GM18907 (cell line): ENCODE measurements around the gene DHRS9.
"Not testable (repeated sequence)": the region's sequence is repeated elsewhere in the genome, so short reads cannot be mapped to it uniquely, and the experiment has no call there.

Experiments
- ATAC-seq: cut with Tn5 transposase; IDR thresholded peaks from one replicate; pipeline ENCODE4 v1.9.1; 2021; ENCODE audit warnings: mild to moderate bottlenecking, moderate library complexity; ENCODE audit not compliant: unreplicated experiment

The DHRS9 gene

GRCh38 chr2:169069341-169069740, at the start of gene DHRS9:
TSS of gene DHRS9 (plus strand) at chr2:169069563. CDS start at chr2:169081582, 12,019 bp downstream.
- ATAC-seq = no peak

DNA sequence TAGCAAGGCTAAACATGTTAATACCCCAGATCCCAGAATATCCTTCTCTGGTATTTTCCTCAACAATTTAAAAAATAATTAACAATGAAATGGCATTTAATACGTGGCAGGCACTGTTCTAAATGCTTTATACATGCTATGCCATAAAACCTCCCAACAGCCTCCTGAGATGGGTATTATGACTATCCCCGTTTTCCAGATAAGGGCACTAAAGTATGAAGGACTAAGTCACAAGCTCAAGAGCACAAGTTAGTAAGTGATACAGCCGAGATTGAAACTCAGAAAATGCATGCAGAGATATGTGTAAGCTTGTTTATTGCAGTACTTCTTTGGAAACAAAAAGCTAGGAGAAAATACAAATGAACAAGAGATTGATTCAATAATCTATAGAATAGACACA, 46.2 kb upstream of the DHRS9 start:
- ATAC-seq = no peak

DNA sequence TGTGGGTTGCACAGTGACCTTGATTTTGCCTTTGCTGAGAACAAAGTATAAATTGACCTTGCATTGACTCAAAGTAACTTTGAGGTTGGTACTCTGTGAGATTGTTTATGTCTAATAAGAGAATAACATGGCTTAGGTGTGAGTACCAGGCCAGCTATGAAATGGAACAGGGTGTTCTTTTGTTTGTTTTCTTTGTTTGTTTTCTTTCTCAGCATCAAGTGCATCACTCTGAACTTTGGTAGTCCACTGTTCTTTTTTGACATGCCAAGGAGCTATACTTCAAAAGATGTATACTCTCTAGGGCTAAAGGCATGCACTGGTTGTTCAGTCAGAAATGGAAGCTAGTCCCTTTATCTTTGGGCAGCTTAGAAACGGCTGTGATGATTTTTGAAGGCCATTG, 43.3 kb upstream of the DHRS9 start:
- no peak for ATAC-seq

GRCh38 chr2:169027234-169027633, 42.1 kb upstream of the DHRS9 start:
- no peak for ATAC-seq

GRCh38 chr2:169029341-169029740, 40.0 kb upstream of the DHRS9 start:
- no peak for ATAC-seq

- ATAC-seq = no peak
Observed at GRCh38 chr2:169031202-169031601, 38.2 kb upstream of the DHRS9 start, which contains the start of gene ABCB11. TSS of gene ABCB11 (minus strand) at chr2:169031324. CDS start at chr2:169018125, 13,199 bp downstream.

GRCh38 chr2:169034256-169034655, 35.1 kb upstream of the DHRS9 start:
- no peak for ATAC-seq

DNA sequence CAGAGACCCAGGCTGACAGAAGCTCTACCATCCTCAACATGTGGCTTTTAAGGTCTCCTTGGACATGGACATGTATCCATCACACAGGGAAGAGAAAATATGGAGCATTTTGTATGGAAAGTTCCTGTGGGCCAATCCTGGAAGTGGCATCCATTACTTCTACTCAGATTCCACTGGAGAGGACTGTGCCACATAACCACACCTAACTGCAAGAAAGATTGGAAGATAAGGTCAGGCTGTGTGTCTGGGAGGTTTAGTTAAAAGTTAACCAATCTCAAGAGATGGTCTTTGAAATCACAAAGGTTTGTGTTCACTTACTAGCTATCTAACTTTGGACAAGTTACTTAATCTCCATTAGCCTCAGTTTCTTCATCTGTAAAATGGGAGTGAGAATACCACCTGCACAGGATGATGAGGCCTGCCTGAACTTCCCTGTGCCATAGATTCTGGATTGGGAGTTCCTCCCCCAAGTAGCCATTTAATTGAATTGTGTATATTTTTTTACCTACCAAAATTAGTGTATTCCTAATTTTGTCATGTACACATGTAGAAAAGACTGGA, 34.3 kb upstream of the DHRS9 start:
- no peak for ATAC-seq

GRCh38 chr2:169035887-169036286, 33.5 kb upstream of the DHRS9 start:
- no peak for ATAC-seq

- ATAC-seq = peak; percentile 67
Observed at GRCh38 chr2:169036736-169037440, 32.5 kb upstream of the DHRS9 start.

GRCh38 chr2:169038338-169038757, 31.0 kb upstream of the DHRS9 start:
- ATAC-seq = peak; percentile 73

DNA sequence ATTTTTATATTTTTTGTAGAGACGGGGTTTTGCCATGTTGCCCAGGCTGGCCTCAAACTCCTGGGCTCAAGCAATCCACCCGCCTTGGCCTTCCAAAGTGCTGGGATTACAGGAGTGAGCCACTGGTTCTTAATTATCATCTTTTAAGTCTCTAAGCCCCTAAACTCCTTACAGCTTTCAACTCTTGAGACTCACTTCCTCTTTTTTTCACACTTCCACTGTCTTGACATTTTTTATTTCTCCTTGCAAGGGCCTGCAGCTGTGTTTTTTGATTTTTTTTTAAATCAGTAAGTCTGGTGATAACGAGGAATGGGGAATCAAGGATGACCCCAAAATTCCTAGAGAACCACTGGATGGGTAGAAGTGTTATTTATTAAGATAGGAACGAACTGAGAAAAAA, 29.7 kb upstream of the DHRS9 start:
- ATAC-seq = no peak

DNA sequence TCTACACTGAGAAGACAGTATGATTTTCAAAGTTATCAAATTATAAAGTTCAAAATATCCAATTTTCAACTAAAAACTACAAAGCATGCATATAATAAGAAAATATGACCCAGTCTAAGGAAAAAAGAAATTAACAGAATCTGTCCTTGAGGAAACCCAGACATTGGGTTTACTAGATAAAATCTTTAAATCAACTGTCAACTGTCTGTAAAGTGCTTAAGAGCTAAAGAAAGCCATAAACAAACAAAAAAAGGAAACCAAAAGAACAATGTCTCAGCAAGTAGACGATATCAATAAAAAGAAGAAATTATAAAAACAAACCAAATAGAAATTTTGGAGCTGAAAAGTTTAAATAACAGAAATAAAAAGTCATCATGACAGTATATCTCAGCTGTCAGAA, 27.8 kb upstream of the DHRS9 start:
- ATAC-seq = no peak

DNA sequence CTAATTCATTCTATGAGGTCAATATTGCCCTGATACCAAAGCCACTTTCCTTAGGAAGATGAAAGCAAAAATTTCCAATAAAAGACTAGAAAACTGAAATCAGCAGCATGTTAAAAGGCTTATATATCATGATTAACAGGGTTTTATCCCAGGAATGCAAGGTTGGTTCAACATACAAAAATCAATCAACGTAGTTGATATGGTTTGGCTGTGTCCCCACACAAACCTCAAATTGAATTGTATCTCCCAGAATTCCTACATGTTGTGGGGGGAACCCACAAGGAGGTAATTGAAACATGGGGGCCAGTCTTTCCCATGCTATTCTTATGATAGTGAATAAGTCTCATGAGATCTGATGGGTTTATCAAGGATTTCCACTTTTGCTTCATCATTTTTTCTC, 26.5 kb upstream of the DHRS9 start:
- ATAC-seq = no peak

DNA sequence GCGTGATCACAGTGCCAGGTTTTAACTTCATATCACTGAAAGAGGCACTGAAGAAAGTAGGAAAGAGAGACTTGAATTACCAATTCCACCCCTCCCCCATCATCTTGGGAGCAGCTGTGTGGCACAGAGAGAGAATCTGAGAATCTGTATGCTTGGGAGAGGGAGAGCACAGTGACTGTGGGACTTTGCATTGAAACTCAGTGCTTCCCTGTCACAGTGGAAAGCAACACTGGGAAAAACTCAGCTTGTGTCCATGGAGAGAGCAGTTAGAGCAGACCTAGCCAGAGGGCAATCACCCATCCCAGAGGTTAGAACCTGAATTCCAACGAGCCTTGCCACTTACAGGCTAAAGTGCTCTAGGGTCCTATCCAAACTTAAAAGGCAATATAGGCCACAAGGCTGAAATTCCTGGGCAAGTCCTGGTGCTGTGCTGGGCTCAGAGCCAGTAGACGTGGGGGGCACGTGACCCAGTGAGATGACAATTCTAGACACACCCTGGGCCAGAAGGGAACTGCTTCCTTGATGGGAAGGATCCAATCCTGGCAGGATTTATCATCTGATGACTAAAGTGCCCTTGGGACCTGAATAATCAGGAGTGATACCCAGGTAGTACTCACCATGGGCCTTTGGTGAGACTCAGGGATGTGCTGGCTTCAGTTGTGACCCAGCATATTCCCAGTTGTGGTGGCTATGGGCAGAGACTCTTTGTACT, 22.8 kb upstream of the DHRS9 start:
- ATAC-seq = no peak

DNA sequence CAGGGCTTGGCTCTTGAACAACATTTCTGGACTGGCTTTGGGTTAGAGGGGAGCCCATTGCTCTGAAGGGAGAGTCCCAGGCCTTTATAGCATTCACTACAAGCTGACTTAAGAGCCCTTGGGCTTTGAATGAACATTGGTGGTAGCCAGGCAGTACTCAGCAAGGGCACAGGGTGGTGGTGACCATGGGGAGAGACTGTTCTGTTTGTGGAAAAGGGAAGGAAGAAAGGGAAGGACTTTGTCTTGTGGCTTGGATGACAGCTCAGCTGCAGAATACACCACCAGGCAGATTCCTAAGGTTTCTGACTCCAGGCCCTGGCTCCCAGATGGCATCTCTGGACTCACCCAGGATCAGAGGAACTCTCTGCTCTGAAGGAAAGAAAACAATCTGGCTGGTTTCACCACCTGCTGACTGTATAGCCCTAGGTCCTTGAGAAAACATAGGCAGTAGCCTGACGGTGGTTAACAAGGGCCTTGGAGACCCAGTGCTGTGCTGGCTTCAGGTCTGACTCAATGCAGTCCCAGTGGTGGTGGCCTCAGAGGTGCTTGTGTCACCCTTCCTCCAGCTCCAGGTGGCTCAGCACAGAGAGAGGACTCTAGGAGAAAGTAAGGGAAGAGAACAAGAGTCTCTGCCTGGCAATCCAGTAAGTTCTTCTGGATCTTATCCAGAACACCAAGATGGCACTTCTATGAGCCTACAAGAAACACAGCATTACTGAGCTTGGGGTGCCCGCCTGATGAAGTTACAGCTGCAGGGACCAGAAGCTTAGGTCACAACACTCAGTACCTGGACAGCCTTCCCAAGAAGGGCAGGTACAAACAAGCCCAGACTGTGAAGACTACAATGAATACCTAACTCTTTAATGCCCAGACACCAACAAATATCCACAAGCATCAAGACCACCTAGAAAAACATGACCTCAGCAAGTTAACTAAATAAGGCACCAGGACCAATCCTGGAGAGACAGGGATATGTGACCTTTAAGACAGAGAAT, 21.8 kb upstream of the DHRS9 start:
- ATAC-seq = no peak

DNA sequence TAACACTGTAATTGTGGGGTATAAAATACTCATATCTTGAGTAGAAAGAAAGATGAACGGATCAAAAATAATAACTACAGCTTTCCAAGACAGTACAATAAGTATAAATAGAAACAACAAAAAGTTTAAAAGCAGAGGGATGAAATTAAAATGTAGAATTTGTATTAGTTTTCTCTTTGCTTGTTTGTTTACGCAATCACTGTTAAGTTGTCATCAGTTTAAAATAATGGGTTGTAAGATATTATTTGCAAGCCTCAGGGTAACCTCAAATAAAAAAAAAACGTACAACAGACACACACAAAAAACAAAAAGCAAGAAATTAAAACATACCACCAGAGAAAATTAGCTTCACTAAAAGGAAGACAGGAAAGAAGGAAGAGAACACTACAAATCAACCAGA, 20.2 kb upstream of the DHRS9 start:
- no peak for ATAC-seq

- ATAC-seq = no peak
Observed at GRCh38 chr2:169050476-169051240, 18.7 kb upstream of the DHRS9 start.

- ATAC-seq = not testable (repeated sequence)
Observed at GRCh38 chr2:169054575-169054974, 14.8 kb upstream of the DHRS9 start.

GRCh38 chr2:169064199-169064598, 5.2 kb upstream of the DHRS9 start:
- ATAC-seq = not testable (repeated sequence)
